Neural progenitor cell (in vitro differentiated cells): ENCODE measurements around the gene CEP63.

Experiments
- CTCF ChIP-seq: fragments of 200-600 bp; sonication (generic); IDR thresholded peaks from 2 replicates; pipeline ENCODE4 v1.5.1; 2017; ENCODE audit warnings: antibody characterized with exemption, mild to moderate bottlenecking
- EZH2 ChIP-seq: fragments of 200-600 bp; sonication (generic); IDR thresholded peaks from 2 replicates; pipeline ENCODE4 v1.6.1; 2017; ENCODE audit warnings: antibody characterized with exemption, mild to moderate bottlenecking, moderate library complexity
- EZH2phosphoT487 ChIP-seq: fragments of 200-600 bp; sonication (generic); IDR thresholded peaks from 2 replicates; pipeline ENCODE4 v1.6.1; 2017; ENCODE audit warnings: antibody characterized with exemption

- TF ChIP-seq CTCF (no peak), EZH2phosphoT487 (no peak), EZH2 (no peak)
These were observed 19.5 kb upstream of the CEP63 start for GRCh38 chr3:134466331-134466730.
